Embryonic facial prominence (tissue), 1 donor: ENCODE measurements around the gene PLD3.
"Not testable (repeated sequence)": the region's sequence is repeated elsewhere in the genome, so short reads cannot be mapped to it uniquely, and the experiment has no call there.

ENCODE experiments used
- DNase-seq: peaks from one replicate; pipeline ENCODE4 v3.0.0-alpha.2; 2016; ENCODE audit errors: extremely low spot score

The PLD3 gene

GRCh38 chr19:40363069-40363468, 14.6 kb downstream of the PLD3 start:
- no peak for DNase-seq

GRCh38 chr19:40365010-40365409, 16.5 kb downstream of the PLD3 start:
- no peak for DNase-seq

- peak; percentile 66 for DNase-seq
Observed at GRCh38 chr19:40365613-40366401, 17.3 kb downstream of the PLD3 start.

GRCh38 chr19:40366697-40367561, 18.4 kb downstream of the PLD3 start:
- peak; percentile 25 for DNase-seq

GRCh38 chr19:40367577-40368434, 19.3 kb downstream of the PLD3 start:
- no peak for DNase-seq

GRCh38 chr19:40369797-40370196, 21.3 kb downstream of the PLD3 start:
- no peak for DNase-seq

GRCh38 chr19:40370253-40370652, 21.8 kb downstream of the PLD3 start:
- not testable (repeated sequence) for DNase-seq

GRCh38 chr19:40370997-40371801, 22.7 kb downstream of the PLD3 start:
- no peak for DNase-seq

GRCh38 chr19:40371802-40372122, 23.3 kb downstream of the PLD3 start:
- DNase-seq, result no peak

- DNase-seq, result no peak
Observed at GRCh38 chr19:40374084-40374483, 25.6 kb downstream of the PLD3 start.

GRCh38 chr19:40376286-40376862, 27.9 kb downstream of the PLD3 start:
- no peak for DNase-seq

GRCh38 chr19:40377876-40378385, 29.4 kb downstream of the PLD3 start:
- no peak for DNase-seq

GRCh38 chr19:40378509-40378908, 30.0 kb downstream of the PLD3 start:
- DNase-seq, result no peak

GRCh38 chr19:40379446-40380198, 31.1 kb downstream of the PLD3 start:
- DNase-seq, result no peak

- DNase-seq, result no peak
Observed at GRCh38 chr19:40380199-40381037, 31.9 kb downstream of the PLD3 start.

- no peak for DNase-seq
Observed at GRCh38 chr19:40381321-40381720, 32.8 kb downstream of the PLD3 start.

GRCh38 chr19:40383668-40384248, 35.3 kb downstream of the PLD3 start:
- no peak for DNase-seq

- DNase-seq, result no peak
Observed at GRCh38 chr19:40387155-40387554, 38.7 kb downstream of the PLD3 start.

GRCh38 chr19:40388481-40388880, 40.0 kb downstream of the PLD3 start:
- no peak for DNase-seq
